ENCODE data around the gene VMP1. TPM values are rescaled to one million over a fixed set of nuclear protein-coding genes. Genes with fewer than 3 reads are reported as not detected.
"Not testable (repeated sequence)": the region's sequence is repeated elsewhere in the genome, so short reads cannot be mapped to it uniquely, and the experiment has no call there.

VMP1 gene
- total RNA-seq, 1 donor from 2014 or later = 65.0 TPM

GRCh38 chr17:59838052-59838916, 130.8 kb downstream of the VMP1 start:
- no peak for DNase-seq (ENCODE audit: low spot score)
- ATAC-seq = no peak

GRCh38 chr17:59839651-59840328, 132.3 kb downstream of the VMP1 start:
- DNase-seq (ENCODE audit: low spot score) = no peak

GRCh38 chr17:59840329-59841090, 133.1 kb downstream of the VMP1 start:
- DNase-seq (ENCODE audit: low spot score) (no peak), ATAC-seq (no peak)

More at GRCh38 chr17:59839651-59840328, 132.3 kb downstream of the VMP1 start:
- peak; percentile 32 for ATAC-seq

GRCh38 chr17:59841091-59841881, 133.8 kb downstream of the VMP1 start:
- DNase-seq (ENCODE audit: low spot score); ATAC-seq: not testable (repeated sequence)

GRCh38 chr17:59841882-59842263, 134.4 kb downstream of the VMP1 start:
- not testable (repeated sequence) for ATAC-seq; DNase-seq (ENCODE audit: low spot score)

GRCh38 chr17:59842901-59843652, 135.6 kb downstream of the VMP1 start:
- DNase-seq (ENCODE audit: low spot score) = peak; percentile 66
- peak; percentile 7 for ATAC-seq

- ATAC-seq (no peak), DNase-seq (ENCODE audit: low spot score) (peak; percentile 39)
Observed at GRCh38 chr17:59844884-59845594, 137.6 kb downstream of the VMP1 start.

- ATAC-seq (peak; percentile 54), DNase-seq (ENCODE audit: low spot score) (peak; percentile 77)
Observed at GRCh38 chr17:59845595-59846393, 138.3 kb downstream of the VMP1 start.

GRCh38 chr17:59846394-59847165, 139.1 kb downstream of the VMP1 start:
- DNase-seq (ENCODE audit: low spot score) (peak; percentile 52), ATAC-seq (peak; percentile 25)

- DNase-seq (ENCODE audit: low spot score) (no peak), ATAC-seq (no peak)
Observed at GRCh38 chr17:59848385-59848668, 140.9 kb downstream of the VMP1 start.

GRCh38 chr17:59848778-59849177, 141.3 kb downstream of the VMP1 start:
- DNase-seq (ENCODE audit: low spot score) (peak; percentile 69), ATAC-seq (peak; percentile 49)

GRCh38 chr17:59850311-59850710, 142.9 kb downstream of the VMP1 start:
- ATAC-seq = not testable (repeated sequence)
- peak; percentile 40 for DNase-seq (ENCODE audit: low spot score)

GRCh38 chr17:59851439-59852375, 144.3 kb downstream of the VMP1 start:
- peak; percentile 37 for DNase-seq (ENCODE audit: low spot score)
- no peak for ATAC-seq

GRCh38 chr17:59852847-59853167, 145.4 kb downstream of the VMP1 start:
- ATAC-seq = not testable (repeated sequence)

GRCh38 chr17:59853168-59853918, 145.9 kb downstream of the VMP1 start:
- DNase-seq (ENCODE audit: low spot score) = peak; percentile 40

More at GRCh38 chr17:59852847-59853167, 145.4 kb downstream of the VMP1 start:
- peak; percentile 18 for DNase-seq (ENCODE audit: low spot score)

More at GRCh38 chr17:59853168-59853918, 145.9 kb downstream of the VMP1 start:
- ATAC-seq = peak; percentile 27

Data from left lobe of liver (tissue), 2 donors.